GM12872 (cell line): ENCODE measurements around the gene ZNF423.

Experiments used
- CTCF ChIP-seq: IDR thresholded peaks from 3 replicates; pipeline ENCODE4 v1.5.1; 2011; ENCODE audit warnings: low read depth, mild to moderate bottlenecking, low read length, moderate library complexity; ENCODE audit not compliant: insufficient read depth

Gene ZNF423

DNA sequence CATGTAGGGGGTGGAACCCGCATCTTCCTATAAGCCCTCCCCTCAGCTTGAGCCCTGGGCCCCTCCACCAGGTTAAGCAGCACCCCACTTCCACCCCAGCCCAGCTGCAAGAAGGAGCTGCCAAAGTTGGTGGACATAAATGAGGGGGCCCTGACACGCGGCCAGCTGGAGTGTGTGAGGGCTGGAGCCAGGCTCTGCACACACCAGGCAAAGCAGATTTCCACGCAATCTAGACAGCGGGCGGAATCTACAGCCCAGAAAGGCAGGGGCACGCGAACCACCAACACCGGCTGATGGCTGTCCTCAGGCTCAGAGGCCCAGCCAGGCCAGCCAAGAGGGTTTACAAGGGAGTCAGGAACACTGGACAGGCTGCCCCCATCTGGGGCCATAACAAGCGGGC lies 171.2 kb downstream of the ZNF423 start:
- TF ChIP-seq CTCF: no peak

DNA sequence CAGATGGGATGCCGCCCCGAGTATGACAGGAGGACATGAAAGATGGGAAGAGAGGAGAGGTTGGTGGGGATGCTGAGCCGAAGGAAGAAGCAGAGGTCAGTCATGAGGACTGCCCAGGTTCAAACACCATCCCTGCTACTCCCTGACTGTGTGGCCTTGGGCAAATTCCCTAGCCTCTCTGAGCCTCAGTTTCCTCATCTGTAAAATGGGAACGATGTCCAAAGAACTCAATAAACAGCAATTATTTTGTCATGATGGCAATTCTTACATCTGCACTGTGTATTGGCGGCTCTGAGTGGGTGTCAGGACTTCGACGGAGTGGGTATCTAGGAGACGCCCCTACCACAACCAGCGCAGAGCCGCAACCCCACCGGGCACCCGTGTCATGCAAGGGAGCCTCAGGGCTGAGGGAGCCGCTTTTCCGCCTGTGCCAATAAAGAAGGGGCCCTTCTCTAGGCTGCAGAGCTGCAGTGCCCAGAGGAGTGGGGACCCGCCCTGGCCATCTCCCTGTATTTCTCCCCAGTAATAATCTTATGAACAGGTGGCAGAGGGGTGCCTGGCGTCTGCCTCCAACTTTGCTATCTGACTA lies 173.2 kb downstream of the ZNF423 start:
- TF ChIP-seq CTCF: no peak

DNA sequence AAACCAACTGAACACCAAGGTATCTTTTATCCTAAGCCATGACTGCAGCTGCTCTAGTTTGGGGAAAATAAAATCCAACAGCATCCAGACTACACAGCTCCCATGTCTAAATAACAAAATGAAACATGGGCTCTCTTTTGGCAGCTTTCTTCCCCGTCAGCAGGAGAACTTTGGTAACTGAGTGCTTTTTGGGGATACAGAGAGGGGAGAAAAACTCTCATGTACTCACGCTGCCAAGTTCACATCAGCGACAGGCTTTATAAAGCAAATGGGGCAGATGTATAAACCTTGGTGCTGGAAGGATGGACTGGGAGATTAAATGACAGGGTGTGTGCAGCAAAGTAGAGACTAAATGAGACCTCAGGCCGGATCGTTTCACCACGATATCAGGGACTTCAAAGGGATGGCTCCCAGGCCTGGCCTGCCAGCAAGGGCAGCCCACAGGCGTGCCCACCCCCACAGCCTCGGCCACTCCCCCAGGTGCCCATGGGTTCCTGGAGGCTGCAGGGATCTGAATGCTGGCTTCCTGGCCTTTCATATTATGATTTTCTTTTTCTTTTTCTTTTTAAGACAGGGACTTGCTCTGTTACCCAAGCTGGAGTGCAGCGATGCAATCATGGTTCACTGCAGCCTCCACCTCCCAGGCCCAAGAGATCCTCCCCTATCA lies 174.6 kb downstream of the ZNF423 start:
- no peak for TF ChIP-seq CTCF

DNA sequence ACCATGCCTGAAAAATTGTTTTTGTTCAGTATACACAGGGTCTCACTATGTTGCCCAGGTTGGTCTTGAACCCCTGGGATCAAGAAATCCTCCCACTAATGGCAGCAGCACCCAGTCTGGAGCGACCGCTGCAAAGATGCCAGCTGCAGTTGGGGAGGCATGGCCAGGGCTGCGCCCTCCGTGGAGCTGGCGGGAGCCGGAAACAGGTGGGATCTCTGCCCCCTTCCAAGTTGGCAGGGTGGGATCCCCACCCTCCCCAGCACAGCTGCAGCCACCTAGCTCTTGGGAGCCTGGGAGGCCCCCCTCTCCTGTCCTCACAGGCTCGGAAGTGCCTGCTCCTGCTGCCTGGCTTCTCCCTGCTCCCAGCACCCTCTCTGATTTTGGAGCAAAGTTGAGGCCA lies 176.8 kb downstream of the ZNF423 start:
- no peak for TF ChIP-seq CTCF

- TF ChIP-seq CTCF: no peak
These were observed 180.5 kb downstream of the ZNF423 start for GRCh38 chr16:49675413-49675812.

GRCh38 chr16:49674990-49675389 lies 180.9 kb downstream of the ZNF423 start:
- TF ChIP-seq CTCF: no peak

GRCh38 chr16:49674351-49674851 lies 181.5 kb downstream of the ZNF423 start:
- TF ChIP-seq CTCF: no peak
